Body of pancreas (tissue), 4 donors: Measurements from ENCODE around the gene ACE. TPM values are rescaled to one million over a fixed set of nuclear protein-coding genes. Genes with fewer than 3 reads are reported as not detected.

Experiments used
- ATAC-seq: fragments of 150-250 bp; one replicate; pipeline ENCODE4 v1.9.1; 2016
- DNase-seq, 4 donors: peaks; one replicate each; pipeline ENCODE4 v3.0.0-alpha.2; 2019
- H3K27ac ChIP-seq, 4 donors: fragments of 200-600 bp; sonication (generic); 1 replicate in 3 of 4; 2 replicates in 1 of 4; pipeline versions ENCODE4 v1.5.1 to v1.6.1; 2016 to 2019; ENCODE audit warnings: mild to moderate bottlenecking in 1 of 4, mixed read lengths in 1 of 4, moderate library complexity in 1 of 4
- H3K27me3 ChIP-seq, 2 donors: fragments of 200-600 bp; sonication (generic); one replicate each; pipeline ENCODE4 v1.6.0; 2016; ENCODE audit warnings: mild to moderate bottlenecking in 1 of 2
- H3K36me3 ChIP-seq, 2 donors: fragments of 200-600 bp; sonication (generic); replicated peaks in 1 of 2; 2 replicates each; pipeline ENCODE4 v1.5.1; 2016; ENCODE audit warnings: low read depth in 2 of 2; ENCODE audit not compliant: insufficient read depth in 1 of 2
- H3K4me1 ChIP-seq: fragments of 200-600 bp; sonication (generic); one replicate; pipeline ENCODE4 v1.6.0; 2016
- H3K4me3 ChIP-seq, 2 donors: fragments of 200-600 bp; sonication (generic); 1 replicate in 1 of 2; 2 replicates in 1 of 2; pipeline ENCODE4 v1.5.1; 2016 to 2019
- H3K9me3 ChIP-seq, 3 donors: fragments of 200-600 bp; sonication (generic); 1 replicate in 2 of 3; 2 replicates in 1 of 3; pipeline ENCODE4 v1.5.1; 2016
- CTCF ChIP-seq, 7 experiments: fragments of 450-650 bp in 4 of 7; fragments of 200-600 bp in 3 of 7; sonication (generic) in 3 of 7; IDR thresholded peaks; one replicate each; pipeline ENCODE4 v1.5.1; 2016 to 2019; ENCODE audit warnings: antibody characterized with exemption in 7 of 7
- POLR2A ChIP-seq, 3 donors: fragments of 450-650 bp; IDR thresholded peaks; one replicate each; pipeline ENCODE4 v1.6.1; 2016; ENCODE audit warnings: antibody characterized with exemption in 3 of 3, mild to moderate bottlenecking in 2 of 3
- WGBS, 2 donors: methylation state at CpG; one replicate each; pipeline ENCODE4 v1.1.5; 2017; 5-methylcytosine and 5-hydroxymethylcytosine counted together
- intact Hi-C: fragments of 100-400 bp; cut with DNase I; formaldehyde crosslinking; loops from one replicate; pipeline ENCODE4 v1.15.1; 2023
- total RNA-seq, 2 donors: library from RNA; depleted of rRNA; stranded (reverse); fragments of >200 nt; gene quantifications; one replicate each; pipeline ENCODE4 v1.1.0, GENCODE V29; 2016

ACE gene
- total RNA-seq, 2 donors from 2014 or later = 5.3 to 6.2 TPM

GRCh38 chr17:63494300-63494928 lies 17.6 kb downstream of the ACE start:
- Histone ChIP-seq H3K27ac (peak overlapping the region in 1 of 4 donors; percentile 14), H3K4me1 (peaks cover 6% of the 10 kb centered on the region), H3K36me3 (no peaks in the 10 kb centered on the region), H3K27me3 (no peaks in the 10 kb centered on the region), H3K9me3 (no peaks in the 10 kb centered on the region), H3K4me3 (no peak overlapping the region)
- no peak for TF ChIP-seq POLR2A (IDR thresholded peaks at IDR 0.05)
- no peak for TF ChIP-seq CTCF (IDR thresholded peaks at IDR 0.05)
- ATAC-seq = peak; percentile 17
- no peak for DNase-seq
- intact Hi-C loops = no loop called here
- WGBS, 2 donors = 57 to 60% methylated on average over 4 to 11 of the region's 12 CpGs

- no peaks in the 10 kb centered on the region for H3K36me3 ChIP-seq
- ATAC-seq (no peak), DNase-seq (no peak)
- H3K27me3 ChIP-seq = no peaks in the 10 kb centered on the region
- peaks cover 6% of the 10 kb centered on the region for H3K4me1 ChIP-seq
- WGBS, 2 donors = 51 to 67% methylated on average over 2 to 6 of the region's 6 CpGs
- TF ChIP-seq POLR2A (IDR thresholded peaks at IDR 0.05) = no peak
- H3K27ac ChIP-seq = no peak overlapping the region
- intact Hi-C loops = no loop called here
- no peaks in the 10 kb centered on the region for H3K9me3 ChIP-seq
- H3K4me3 ChIP-seq = no peak overlapping the region
Measured at GRCh38 chr17:63495491-63495890, 18.6 kb downstream of the ACE start.

DNA sequence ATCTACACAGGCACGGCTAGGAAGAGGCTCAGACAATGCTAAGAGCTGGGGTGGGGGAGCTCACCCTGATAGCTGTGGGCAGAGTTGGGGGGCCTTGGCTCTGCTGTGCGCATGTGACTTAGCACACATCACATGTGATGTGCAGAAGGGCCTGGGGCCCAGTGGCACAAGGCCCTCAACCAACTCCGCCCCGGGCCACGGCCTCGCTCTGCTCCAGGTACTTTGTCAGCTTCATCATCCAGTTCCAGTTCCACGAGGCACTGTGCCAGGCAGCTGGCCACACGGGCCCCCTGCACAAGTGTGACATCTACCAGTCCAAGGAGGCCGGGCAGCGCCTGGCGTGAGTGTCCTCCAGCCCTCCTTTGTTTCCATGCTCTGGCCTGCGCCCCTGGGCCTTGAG lies 19.3 kb downstream of the ACE start:
- no peak for ATAC-seq
- intact Hi-C loops = no loop called here
- no peaks in the 10 kb centered on the region for H3K9me3 ChIP-seq
- no peak for DNase-seq
- no peaks in the 10 kb centered on the region for H3K36me3 ChIP-seq
- no peak overlapping the region for H3K4me3 ChIP-seq
- WGBS, 2 donors = 82% methylated on average over 12 of the region's 12 CpGs; no CpG with 5 or more reads in 1 of the 2 donors
- H3K27ac ChIP-seq = no peak overlapping the region
- H3K4me1 ChIP-seq = peaks cover 6% of the 10 kb centered on the region
- H3K27me3 ChIP-seq = no peaks in the 10 kb centered on the region
- no peak for TF ChIP-seq CTCF (IDR thresholded peaks at IDR 0.05)
- no peak for TF ChIP-seq POLR2A (IDR thresholded peaks at IDR 0.05)

GRCh38 chr17:63496663-63497400 lies 20.0 kb downstream of the ACE start:
- no peak for DNase-seq
- no peaks in the 10 kb centered on the region for H3K9me3 ChIP-seq
- no peak overlapping the region for H3K27ac ChIP-seq
- intact Hi-C loops = no loop called here
- no peaks in the 10 kb centered on the region for H3K27me3 ChIP-seq
- peaks cover 6% of the 10 kb centered on the region for H3K4me1 ChIP-seq
- ATAC-seq = no peak
- TF ChIP-seq CTCF (IDR thresholded peaks at IDR 0.05) = no peak
- TF ChIP-seq POLR2A (IDR thresholded peaks at IDR 0.05) = no peak
- H3K4me3 ChIP-seq = no peak overlapping the region
- WGBS, 2 donors = 86% methylated on average over 31 of the region's 36 CpGs; no CpG with 5 or more reads in 1 of the 2 donors
- no peaks in the 10 kb centered on the region for H3K36me3 ChIP-seq

GRCh38 chr17:63497708-63498483 lies 21.0 kb downstream of the ACE start:
- intact Hi-C loops = no loop called here

More at GRCh38 chr17:63497708-63498483, 21.0 kb downstream of the ACE start:
- Histone ChIP-seq H3K4me1 (peaks cover 6% of the 10 kb centered on the region), H3K9me3 (no peaks in the 10 kb centered on the region), H3K27ac (no peak overlapping the region), H3K27me3 (no peaks in the 10 kb centered on the region), H3K4me3 (no peak overlapping the region), H3K36me3 (no peaks in the 10 kb centered on the region)
- DNase-seq (no peak), ATAC-seq (no peak)
- 54 to 59% methylated on average over 11 to 16 of the region's 16 CpGs for WGBS, 2 donors
- TF ChIP-seq POLR2A (IDR thresholded peaks at IDR 0.05) = no peak
